A549 treated with CpdA at 1 μM for 4 hours (cell line): ENCODE results near the gene MORC3. TPM values are rescaled to one million over a fixed set of nuclear protein-coding genes. Genes with fewer than 3 reads are reported as not detected.

Source experiments
- total RNA-seq: library from RNA; stranded (reverse); fragments of 200-300 nt; extraction: Qiagen RNA extraction; gene quantifications from 5 replicates; pipeline ENCODE4 v1.2.3, GENCODE V29; 2022; ENCODE audit warnings: low read depth

The MORC3 gene, protein sequence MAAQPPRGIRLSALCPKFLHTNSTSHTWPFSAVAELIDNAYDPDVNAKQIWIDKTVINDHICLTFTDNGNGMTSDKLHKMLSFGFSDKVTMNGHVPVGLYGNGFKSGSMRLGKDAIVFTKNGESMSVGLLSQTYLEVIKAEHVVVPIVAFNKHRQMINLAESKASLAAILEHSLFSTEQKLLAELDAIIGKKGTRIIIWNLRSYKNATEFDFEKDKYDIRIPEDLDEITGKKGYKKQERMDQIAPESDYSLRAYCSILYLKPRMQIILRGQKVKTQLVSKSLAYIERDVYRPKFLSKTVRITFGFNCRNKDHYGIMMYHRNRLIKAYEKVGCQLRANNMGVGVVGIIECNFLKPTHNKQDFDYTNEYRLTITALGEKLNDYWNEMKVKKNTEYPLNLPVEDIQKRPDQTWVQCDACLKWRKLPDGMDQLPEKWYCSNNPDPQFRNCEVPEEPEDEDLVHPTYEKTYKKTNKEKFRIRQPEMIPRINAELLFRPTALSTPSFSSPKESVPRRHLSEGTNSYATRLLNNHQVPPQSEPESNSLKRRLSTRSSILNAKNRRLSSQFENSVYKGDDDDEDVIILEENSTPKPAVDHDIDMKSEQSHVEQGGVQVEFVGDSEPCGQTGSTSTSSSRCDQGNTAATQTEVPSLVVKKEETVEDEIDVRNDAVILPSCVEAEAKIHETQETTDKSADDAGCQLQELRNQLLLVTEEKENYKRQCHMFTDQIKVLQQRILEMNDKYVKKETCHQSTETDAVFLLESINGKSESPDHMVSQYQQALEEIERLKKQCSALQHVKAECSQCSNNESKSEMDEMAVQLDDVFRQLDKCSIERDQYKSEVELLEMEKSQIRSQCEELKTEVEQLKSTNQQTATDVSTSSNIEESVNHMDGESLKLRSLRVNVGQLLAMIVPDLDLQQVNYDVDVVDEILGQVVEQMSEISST
- 7.0 to 11.6 TPM (median 8.0 TPM) in 5 replicates for total RNA-seq

DNA sequence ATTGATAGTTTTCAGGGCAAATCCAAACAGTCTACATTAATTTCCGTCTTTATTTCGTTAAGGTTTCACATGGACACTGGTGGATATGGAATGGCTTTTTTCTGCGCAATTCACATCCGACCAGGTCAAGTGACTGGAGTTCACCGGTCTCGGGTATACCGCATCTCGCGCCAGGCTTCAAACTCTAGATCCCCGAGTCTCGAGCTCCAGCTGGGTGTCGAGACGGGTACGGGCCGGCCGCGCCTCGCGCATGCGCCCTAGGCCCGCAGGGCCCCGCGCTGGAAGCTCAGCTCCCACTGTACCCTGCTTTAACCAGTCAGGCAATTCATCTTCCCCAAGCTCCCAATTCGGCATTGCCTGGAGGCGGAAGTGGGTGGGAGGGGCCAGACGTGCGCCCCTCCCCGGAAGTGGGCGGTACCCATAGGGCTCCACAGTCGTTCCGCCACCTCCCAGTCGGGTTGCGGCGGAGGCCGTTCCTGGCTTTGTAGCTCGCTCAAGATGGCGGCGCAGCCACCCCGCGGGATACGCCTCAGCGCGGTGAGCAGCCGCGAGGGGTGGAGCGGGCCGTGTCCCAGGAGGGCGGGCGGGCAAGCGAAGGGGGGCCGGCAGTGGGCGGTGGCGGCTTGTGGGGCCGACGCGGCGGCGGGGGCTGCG is at the start of gene MORC3:
Gene MORC3, plus strand, starts transcription at position 431 of the 654 bp plus-strand sequence. Its CDS starts 68 bp downstream, at position 499.

DNA sequence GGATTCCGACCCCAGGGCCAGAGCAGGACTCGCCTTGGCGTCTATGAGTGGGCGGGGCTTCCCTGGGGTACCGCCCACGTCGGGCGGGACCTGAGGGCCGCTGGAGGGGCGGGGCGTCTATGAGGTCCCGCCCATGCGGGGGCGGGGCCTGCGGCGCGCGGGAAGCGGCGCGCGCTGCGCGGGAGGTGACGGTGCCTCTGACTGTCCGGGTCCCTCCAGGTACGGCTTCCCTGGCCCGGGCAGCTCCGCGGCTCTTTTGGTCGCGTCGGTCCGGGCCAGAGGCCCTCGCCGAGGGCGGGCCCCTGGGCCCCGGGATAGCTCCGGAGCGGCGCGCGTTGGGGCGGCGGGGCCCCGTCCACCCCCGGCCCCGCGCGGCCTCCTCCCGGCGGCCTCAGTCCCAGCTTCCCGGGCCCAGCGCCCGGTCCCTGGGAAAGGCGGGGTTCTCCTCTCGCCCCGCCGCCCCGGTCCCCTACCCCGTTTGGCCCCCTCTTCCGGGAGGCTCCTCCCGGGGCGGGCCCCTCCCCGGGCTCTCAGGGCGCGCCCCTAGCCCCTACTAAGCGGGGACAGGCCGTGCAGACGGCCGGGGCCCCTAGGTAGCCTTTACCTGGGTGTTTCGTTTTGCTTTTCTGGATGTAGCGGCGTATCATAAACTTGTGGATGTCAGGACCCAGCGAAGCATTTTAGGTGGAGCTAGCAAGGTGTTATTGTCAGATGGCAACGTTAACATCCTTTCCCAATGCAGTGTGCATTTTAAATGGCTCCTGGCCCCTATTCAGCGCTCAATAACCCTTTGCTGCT is 65.4 kb downstream of the MORC3 start, which contains the start of gene CHAF1B:
Gene CHAF1B, plus strand, starts transcription at position 160 of the 798 bp plus-strand sequence. CDS start 745 bp downstream, outside the sequence.

Other genes starting within 250 kb of the MORC3 start
- 13.2 to 16.8 TPM (median 15.4 TPM) in 5 replicates for gene CBR3, start 185.1 kb upstream of the MORC3 start, total RNA-seq
- gene DOP1B, start 163.4 kb upstream of the MORC3 start, total RNA-seq, result 3.6 to 5.1 TPM (median 3.8 TPM) in 5 replicates
- 11.1 to 12.2 TPM (median 11.9 TPM) in 5 replicates for gene CHAF1B, start 65.2 kb downstream of the MORC3 start, total RNA-seq
- 0.34 to 0.50 TPM (median 0.35 TPM) in 4 of 5 replicates, not detected in the other for gene CLDN14, start 159.9 kb downstream of the MORC3 start, total RNA-seq